Liver (tissue), 9 donors: ENCODE measurements around the gene ZNF780B. TPM values are rescaled to one million over a fixed set of nuclear protein-coding genes. Genes with fewer than 3 reads are reported as not detected.
A peak's percentile ranks its signal among the peaks of the same experiment; 100 is the strongest.

Source experiments
- DNase-seq: peaks from one replicate; pipeline ENCODE4 v3.0.0-alpha.2; 2017; ENCODE audit warnings: low spot score
- H3K27ac ChIP-seq, 2 donors: one replicate each; pipeline ENCODE4 v1.7.0; 2013; ENCODE audit warnings: inconsistent platforms in 2 of 2, low read length in 2 of 2, control low read depth in 1 of 2, low read depth in 1 of 2, mild to moderate bottlenecking in 1 of 2
- H3K27me3 ChIP-seq, 4 donors: one replicate each; pipeline versions ENCODE4 v1.6.1 to v1.7.0; 2013; ENCODE audit warnings: low read length in 3 of 4, inconsistent platforms in 1 of 4, mild to moderate bottlenecking in 1 of 4, moderate library complexity in 1 of 4; ENCODE audit not compliant: control insufficient read depth in 4 of 4, insufficient read depth in 4 of 4
- H3K36me3 ChIP-seq, 4 donors: one replicate each; pipeline versions ENCODE4 v1.6.1 to v1.7.0; 2013; ENCODE audit warnings: low read length in 3 of 4, mild to moderate bottlenecking in 3 of 4, low read depth in 1 of 4, moderate library complexity in 1 of 4; ENCODE audit not compliant: control insufficient read depth in 4 of 4, insufficient read depth in 3 of 4
- H3K4me1 ChIP-seq, 4 donors: one replicate each; pipeline versions ENCODE4 v1.6.1 to v1.7.0; 2013; ENCODE audit warnings: low read length in 3 of 4, mild to moderate bottlenecking in 3 of 4, moderate library complexity in 1 of 4; ENCODE audit not compliant: control insufficient read depth in 4 of 4, insufficient read depth in 4 of 4
- H3K4me3 ChIP-seq, 3 donors: one replicate each; pipeline versions ENCODE4 v1.6.1 to v1.7.0; 2013; ENCODE audit warnings: low read length in 3 of 3, control low read depth in 1 of 3, low read depth in 1 of 3, mild to moderate bottlenecking in 1 of 3
- H3K9ac ChIP-seq, 2 donors: one replicate each; pipeline ENCODE4 v1.7.0; 2013; ENCODE audit warnings: low read length in 2 of 2, mild to moderate bottlenecking in 2 of 2, moderate library complexity in 2 of 2, control low read depth in 1 of 2, low read depth in 1 of 2
- H3K9me3 ChIP-seq, 4 donors: one replicate each; pipeline versions ENCODE4 v1.6.1 to v1.7.0; 2013; ENCODE audit warnings: low read length in 3 of 4; ENCODE audit not compliant: control insufficient read depth in 4 of 4
- ATF3 ChIP-seq: IDR thresholded peaks from 2 replicates; pipeline ENCODE4 v1.6.1; 2016; ENCODE audit warnings: antibody characterized with exemption
- EGR1 ChIP-seq, 2 donors: IDR thresholded peaks; 2 replicates each; pipeline ENCODE4 v1.6.1; 2016 to 2018; ENCODE audit warnings: antibody characterized with exemption in 2 of 2, low read depth in 2 of 2
- FOXA1 ChIP-seq: IDR thresholded peaks from 2 replicates; pipeline ENCODE4 v1.6.1; 2016; ENCODE audit warnings: antibody characterized with exemption
- FOXA2 ChIP-seq: IDR thresholded peaks from 2 replicates; pipeline ENCODE4 v1.6.1; 2016; ENCODE audit warnings: antibody characterized with exemption
- GABPA ChIP-seq, 2 donors: IDR thresholded peaks in 1 of 2; conservative IDR thresholded peaks in 1 of 2; 2 replicates each; pipeline ENCODE4 v1.6.1; 2016; ENCODE audit warnings: antibody characterized with exemption in 2 of 2, mild to moderate bottlenecking in 1 of 2, moderate library complexity in 1 of 2
- HNF4A ChIP-seq, 2 donors: conservative IDR thresholded peaks; 2 replicates each; pipeline ENCODE4 v1.6.1; 2016; ENCODE audit warnings: antibody characterized with exemption in 2 of 2, mild to moderate bottlenecking in 2 of 2
- HNF4G ChIP-seq: IDR thresholded peaks from 2 replicates; pipeline ENCODE4 v1.6.1; 2016; ENCODE audit warnings: antibody characterized with exemption
- JUND ChIP-seq, 2 donors: IDR thresholded peaks; 2 replicates each; pipeline ENCODE4 v1.6.1; 2016; ENCODE audit warnings: antibody characterized with exemption in 2 of 2
- MAX ChIP-seq: IDR thresholded peaks from 2 replicates; pipeline ENCODE4 v1.6.1; 2016; ENCODE audit warnings: antibody characterized with exemption
- NR2F2 ChIP-seq: IDR thresholded peaks from 2 replicates; pipeline ENCODE4 v1.6.1; 2016; ENCODE audit warnings: antibody characterized with exemption
- RAD21 ChIP-seq, 2 donors: IDR thresholded peaks; 2 replicates each; pipeline ENCODE4 v1.6.1; 2016; ENCODE audit warnings: antibody characterized with exemption in 2 of 2, mild to moderate bottlenecking in 2 of 2
- REST ChIP-seq: IDR thresholded peaks from 2 replicates; pipeline ENCODE4 v1.6.1; 2016; ENCODE audit warnings: antibody characterized with exemption, mild to moderate bottlenecking
- RXRA ChIP-seq, 2 donors: IDR thresholded peaks; 2 replicates each; pipeline ENCODE4 v1.6.1; 2017 to 2018; ENCODE audit warnings: antibody characterized with exemption in 2 of 2, mild to moderate bottlenecking in 1 of 2
- SP1 ChIP-seq: IDR thresholded peaks from 2 replicates; pipeline ENCODE4 v1.6.1; 2018; ENCODE audit warnings: antibody characterized with exemption, mild to moderate bottlenecking
- TAF1 ChIP-seq: conservative IDR thresholded peaks from 2 replicates; pipeline ENCODE4 v1.6.1; 2016; ENCODE audit warnings: antibody characterized with exemption, mild to moderate bottlenecking
- YY1 ChIP-seq: IDR thresholded peaks from 2 replicates; pipeline ENCODE4 v1.6.1; 2016; ENCODE audit warnings: antibody characterized with exemption, mild to moderate bottlenecking
- ZBTB33 ChIP-seq: IDR thresholded peaks from 2 replicates; pipeline ENCODE4 v1.6.1; 2016; ENCODE audit warnings: antibody characterized with exemption
- WGBS: extraction: QIAGEN DNeasy Blood & Tissue Kit; methylation state at CpG from one replicate; pipeline ENCODE4 v1.1.7; 2013; 5-methylcytosine and 5-hydroxymethylcytosine counted together
- polyA plus RNA-seq, 2 donors: library from polyadenylated mRNA; stranded (reverse) in 1 of 2; unstranded in 1 of 2; fragments of 200-250 nt in 1 of 2; fragments of >200 nt in 1 of 2; fragmentation: Nextera tagmentation in 1 of 2; extraction: Ambion mirVana in 1 of 2; gene quantifications; one replicate each; pipeline versions ENCODE4 v1.2.1 to v1.2.3, GENCODE V29; 2013 to 2015
- total RNA-seq, 2 donors: library from RNA; depleted of rRNA; stranded (reverse); fragments of >200 nt; gene quantifications; one replicate each; pipeline ENCODE4 v1.2.3, GENCODE V29; 2014
- TF ChIP-seq, protein P1 (sequence below): fragments of 150-350 bp; IDR thresholded peaks from 2 replicates; pipeline ENCODE4 v1.5.1; 2017; ENCODE audit warnings: improper control_type of control experiment, low read depth, low read length; ENCODE audit not compliant: missing input control
- donor health status: healthy.
- donor health status: healthy.
- donor health status: healthy.
- donor health status: healthy.
- donor health status: healthy.

The ZNF780B gene
- total and polyA plus RNA-seq, 4 donors = 1.4 to 18.0 (median 5.8) TPM

GRCh38 chr19:40023969-40024368 is 32.1 kb downstream of the ZNF780B start:
- Histone ChIP-seq H3K27me3 (no peaks in the 10 kb centered on the region), H3K4me3 (peak overlapping the region in 2 of 3 donors; percentile 36 to 52), H3K36me3 (no peaks in the 10 kb centered on the region), H3K4me1 (no peaks in the 10 kb centered on the region), H3K9me3 (peaks cover 28 to 86% (median 49%) of the 10 kb centered on the region in 4 donors), H3K9ac (no peak overlapping the region), H3K27ac (no peak overlapping the region)
- TF ChIP-seq REST (no peak), ZBTB33 (no peak), YY1 (no peak), TAF1 (no peak), ATF3 (no peak), SP1 (no peak), RAD21 (IDR thresholded peaks at IDR 0.05) (no peak), HNF4G (no peak), GABPA (IDR thresholded peaks at IDR 0.05 in 1 of 2, conservative IDR thresholded peaks at IDR 0.05 in 1 of 2) (no peak), FOXA1 (no peak), FOXA2 (no peak)
- no peak for DNase-seq
- 86% methylated on average over 3 of the region's 3 CpGs for WGBS

DNA sequence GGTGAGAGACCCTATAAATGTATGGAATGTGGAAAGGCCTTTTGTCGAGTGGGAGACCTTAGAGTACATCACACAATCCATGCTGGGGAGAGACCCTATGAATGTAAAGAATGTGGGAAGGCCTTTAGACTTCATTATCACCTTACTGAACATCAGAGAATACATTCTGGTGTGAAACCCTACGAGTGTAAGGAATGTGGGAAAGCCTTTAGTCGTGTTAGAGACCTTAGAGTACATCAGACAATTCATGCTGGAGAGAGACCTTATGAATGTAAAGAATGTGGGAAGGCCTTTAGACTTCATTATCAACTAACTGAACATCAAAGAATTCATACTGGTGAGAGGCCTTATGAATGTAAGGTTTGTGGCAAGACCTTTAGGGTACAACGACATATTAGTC is 42.0 kb downstream of the ZNF780B start:
- no peaks in the 10 kb centered on the region for H3K4me1 ChIP-seq
- no peak overlapping the region for H3K27ac ChIP-seq
- TF ChIP-seq YY1 (no peak), HNF4G (no peak), ATF3 (no peak), RXRA (IDR thresholded peaks at IDR 0.05) (no peak), TAF1 (no peak), NR2F2 (no peak), HNF4A (conservative IDR thresholded peaks at IDR 0.05) (no peak), SP1 (no peak), JUND (IDR thresholded peaks at IDR 0.05) (no peak), FOXA1 (no peak), MAX (no peak), GABPA (IDR thresholded peaks at IDR 0.05 in 1 of 2, conservative IDR thresholded peaks at IDR 0.05 in 1 of 2) (no peak), FOXA2 (no peak), ZBTB33 (no peak), REST (no peak), EGR1 (IDR thresholded peaks at IDR 0.05; ENCODE audit: low read depth in 2 of 2) (no peak), RAD21 (IDR thresholded peaks at IDR 0.05) (no peak)
- TF ChIP-seq, protein P1, sequence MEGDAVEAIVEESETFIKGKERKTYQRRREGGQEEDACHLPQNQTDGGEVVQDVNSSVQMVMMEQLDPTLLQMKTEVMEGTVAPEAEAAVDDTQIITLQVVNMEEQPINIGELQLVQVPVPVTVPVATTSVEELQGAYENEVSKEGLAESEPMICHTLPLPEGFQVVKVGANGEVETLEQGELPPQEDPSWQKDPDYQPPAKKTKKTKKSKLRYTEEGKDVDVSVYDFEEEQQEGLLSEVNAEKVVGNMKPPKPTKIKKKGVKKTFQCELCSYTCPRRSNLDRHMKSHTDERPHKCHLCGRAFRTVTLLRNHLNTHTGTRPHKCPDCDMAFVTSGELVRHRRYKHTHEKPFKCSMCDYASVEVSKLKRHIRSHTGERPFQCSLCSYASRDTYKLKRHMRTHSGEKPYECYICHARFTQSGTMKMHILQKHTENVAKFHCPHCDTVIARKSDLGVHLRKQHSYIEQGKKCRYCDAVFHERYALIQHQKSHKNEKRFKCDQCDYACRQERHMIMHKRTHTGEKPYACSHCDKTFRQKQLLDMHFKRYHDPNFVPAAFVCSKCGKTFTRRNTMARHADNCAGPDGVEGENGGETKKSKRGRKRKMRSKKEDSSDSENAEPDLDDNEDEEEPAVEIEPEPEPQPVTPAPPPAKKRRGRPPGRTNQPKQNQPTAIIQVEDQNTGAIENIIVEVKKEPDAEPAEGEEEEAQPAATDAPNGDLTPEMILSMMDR = no peak
- no peaks in the 10 kb centered on the region for H3K27me3 ChIP-seq
- 97% methylated on average over 4 of the region's 4 CpGs for WGBS
- H3K36me3 ChIP-seq = peaks cover 1 to 48% (median 40%) of the 10 kb centered on the region in 4 donors
- H3K9ac ChIP-seq = no peak overlapping the region
- peaks cover 27 to 74% (median 54%) of the 10 kb centered on the region in 4 donors for H3K9me3 ChIP-seq
- H3K4me3 ChIP-seq = peak overlapping the region in 2 of 3 donors; percentile 48 to 55
- no peak for DNase-seq
